Natural killer cell (primary cell): ENCODE measurements around the gene SLC13A1. TPM values are rescaled to one million over a fixed set of nuclear protein-coding genes. Genes with fewer than 3 reads are reported as not detected.

ENCODE experiments used
- ATAC-seq, 3 donors: fragments of 150-1000 bp in 2 of 3; fragments of 200-7000 bp in 1 of 3; cut with Tn5 transposase; 1 replicate in 1 of 3; 2 replicates in 2 of 3; pipeline ENCODE4 v1.10.0; 2021; ENCODE audit warnings: mild to moderate bottlenecking in 2 of 3, moderate library complexity in 2 of 3
- DNase-seq, 2 donors: peaks; one replicate each; pipeline versions ENCODE4 v3.0.0 to v3.0.0-alpha.2; 2013 to 2021; ENCODE audit warnings: mixed read lengths in 1 of 2
- H3K27ac ChIP-seq: one replicate; pipeline ENCODE4 v1.5.1; 2013; ENCODE audit warnings: mild to moderate bottlenecking, low read length
- H3K27me3 ChIP-seq: one replicate; pipeline ENCODE4 v1.6.1; 2013; ENCODE audit warnings: low read length; ENCODE audit not compliant: control insufficient read depth, insufficient read depth
- H3K36me3 ChIP-seq: one replicate; pipeline ENCODE4 v1.6.1; 2013; ENCODE audit warnings: low read length; ENCODE audit not compliant: control insufficient read depth, insufficient read depth
- H3K4me1 ChIP-seq: one replicate; pipeline ENCODE4 v1.6.1; 2013; ENCODE audit warnings: low read length; ENCODE audit not compliant: control insufficient read depth, insufficient read depth
- H3K4me3 ChIP-seq: one replicate; pipeline ENCODE4 v1.5.1; 2013; ENCODE audit warnings: low read length
- H3K9me3 ChIP-seq: one replicate; pipeline ENCODE4 v1.6.1; 2013; ENCODE audit warnings: low read length; ENCODE audit not compliant: control insufficient read depth, insufficient read depth
- H3K27ac Mint-ChIP-seq, 2 donors: one replicate each; pipeline ENCODE4 v1.8.0; 2022; ENCODE audit warnings: mild to moderate bottlenecking in 2 of 2, mixed read lengths in 2 of 2, moderate library complexity in 1 of 2
- H3K27me3 Mint-ChIP-seq, 2 donors: one replicate each; pipeline ENCODE4 v1.8.0; 2022; ENCODE audit warnings: low read depth in 2 of 2, mixed read lengths in 2 of 2
- H3K36me3 Mint-ChIP-seq: one replicate; pipeline ENCODE4 v1.8.0; 2022; ENCODE audit warnings: mixed read lengths
- H3K4me1 Mint-ChIP-seq, 2 donors: one replicate each; pipeline ENCODE4 v1.8.0; 2022; ENCODE audit warnings: mixed read lengths in 2 of 2
- H3K4me3 Mint-ChIP-seq: one replicate; pipeline ENCODE4 v1.8.0; 2022; ENCODE audit warnings: mild to moderate bottlenecking, moderate library complexity, mixed read lengths
- H3K9me3 Mint-ChIP-seq, 2 donors: one replicate each; pipeline ENCODE4 v1.8.0; 2022; ENCODE audit warnings: mixed read lengths in 2 of 2
- WGBS: methylation state at CpG from one replicate; pipeline ENCODE4 v1.1.7; 2013; ENCODE audit warnings: missing lambda C conversion rate; ENCODE audit not compliant: insufficient coverage; 5-methylcytosine and 5-hydroxymethylcytosine counted together
- intact Hi-C: fragments of 100-400 bp; cut with micrococcal nuclease; formaldehyde crosslinking; loops from one replicate; pipeline ENCODE4 v1.14.2; 2022
- total RNA-seq, 4 donors: library from RNA; stranded (reverse); fragments of 120-200 nt in 1 of 4; gene quantifications; one replicate each; pipeline versions ENCODE4 v1.2.3 to v1.2.4, GENCODE V29; 2013 to 2022
- TF ChIP-seq, protein P1 (sequence below): fragments of 200-600 bp; IDR thresholded peaks from one replicate; pipeline ENCODE4 v1.8.0; 2022; ENCODE audit warnings: antibody characterized with exemption

SLC13A1 gene
- total RNA-seq, 3 donors from 2014 or later (not counting 1 experiment from before 2014, with no cell fraction given), result not detected

- intact Hi-C loops, result no loop called here
- H3K27ac Mint-ChIP-seq, result no peak overlapping the region
Observed at GRCh38 chr7:123151443-123151842, 48.3 kb downstream of the SLC13A1 start.

GRCh38 chr7:123148813-123149212 is 51.0 kb downstream of the SLC13A1 start:
- Histone ChIP-seq H3K4me3 (no peak overlapping the region), H3K27ac (no peak overlapping the region), H3K36me3 (no peaks in the 10 kb centered on the region), H3K27me3 (no peaks in the 10 kb centered on the region), H3K4me1 (no peaks in the 10 kb centered on the region), H3K9me3 (no peaks in the 10 kb centered on the region)
- TF ChIP-seq, protein P1, sequence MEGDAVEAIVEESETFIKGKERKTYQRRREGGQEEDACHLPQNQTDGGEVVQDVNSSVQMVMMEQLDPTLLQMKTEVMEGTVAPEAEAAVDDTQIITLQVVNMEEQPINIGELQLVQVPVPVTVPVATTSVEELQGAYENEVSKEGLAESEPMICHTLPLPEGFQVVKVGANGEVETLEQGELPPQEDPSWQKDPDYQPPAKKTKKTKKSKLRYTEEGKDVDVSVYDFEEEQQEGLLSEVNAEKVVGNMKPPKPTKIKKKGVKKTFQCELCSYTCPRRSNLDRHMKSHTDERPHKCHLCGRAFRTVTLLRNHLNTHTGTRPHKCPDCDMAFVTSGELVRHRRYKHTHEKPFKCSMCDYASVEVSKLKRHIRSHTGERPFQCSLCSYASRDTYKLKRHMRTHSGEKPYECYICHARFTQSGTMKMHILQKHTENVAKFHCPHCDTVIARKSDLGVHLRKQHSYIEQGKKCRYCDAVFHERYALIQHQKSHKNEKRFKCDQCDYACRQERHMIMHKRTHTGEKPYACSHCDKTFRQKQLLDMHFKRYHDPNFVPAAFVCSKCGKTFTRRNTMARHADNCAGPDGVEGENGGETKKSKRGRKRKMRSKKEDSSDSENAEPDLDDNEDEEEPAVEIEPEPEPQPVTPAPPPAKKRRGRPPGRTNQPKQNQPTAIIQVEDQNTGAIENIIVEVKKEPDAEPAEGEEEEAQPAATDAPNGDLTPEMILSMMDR, result no peak
- H3K4me3 Mint-ChIP-seq, result no peak overlapping the region
- ATAC-seq (no peak), DNase-seq (no peak)
- intact Hi-C loops, result no loop called here
- H3K27me3 Mint-ChIP-seq, result no peaks in the 10 kb centered on the region
- peaks cover 11 to 20% of the 10 kb centered on the region in 2 donors for H3K9me3 Mint-ChIP-seq
- no peak overlapping the region for H3K27ac Mint-ChIP-seq
- whole genome bisulfite sequencing, result 83% methylated on average over 1 of the region's 1 CpG
- peaks cover 6% of the 10 kb centered on the region for H3K36me3 Mint-ChIP-seq
- no peaks in the 10 kb centered on the region for H3K4me1 Mint-ChIP-seq

More at GRCh38 chr7:123151443-123151842, 48.3 kb downstream of the SLC13A1 start:
- Histone ChIP-seq H3K9me3 (no peaks in the 10 kb centered on the region), H3K36me3 (no peaks in the 10 kb centered on the region), H3K27ac (no peak overlapping the region), H3K27me3 (no peaks in the 10 kb centered on the region), H3K4me3 (no peak overlapping the region), H3K4me1 (no peaks in the 10 kb centered on the region)
- peaks cover 6% of the 10 kb centered on the region for H3K36me3 Mint-ChIP-seq
- peaks cover 7 to 16% of the 10 kb centered on the region in 2 donors for H3K9me3 Mint-ChIP-seq
- H3K4me3 Mint-ChIP-seq, result no peak overlapping the region
- DNase-seq (no peak), ATAC-seq (no peak)
- WGBS, result 83% methylated on average over 2 of the region's 3 CpGs
- H3K4me1 Mint-ChIP-seq, result no peaks in the 10 kb centered on the region
- no peaks in the 10 kb centered on the region for H3K27me3 Mint-ChIP-seq
- TF ChIP-seq, protein P1, result no peak

GRCh38 chr7:123143252-123144006 is 56.3 kb downstream of the SLC13A1 start:
- no peaks in the 10 kb centered on the region for H3K4me1 Mint-ChIP-seq
- Histone ChIP-seq H3K36me3 (no peaks in the 10 kb centered on the region), H3K4me3 (no peak overlapping the region), H3K9me3 (no peaks in the 10 kb centered on the region), H3K4me1 (no peaks in the 10 kb centered on the region), H3K27me3 (no peaks in the 10 kb centered on the region), H3K27ac (no peak overlapping the region)
- TF ChIP-seq, protein P1, result no peak
- H3K36me3 Mint-ChIP-seq, result peaks cover 12% of the 10 kb centered on the region
- H3K27ac Mint-ChIP-seq, result no peak overlapping the region
- H3K4me3 Mint-ChIP-seq, result no peak overlapping the region
- no peaks in the 10 kb centered on the region for H3K27me3 Mint-ChIP-seq
- 47% methylated on average over 2 of the region's 3 CpGs for WGBS
- ATAC-seq, result no peak
- no peak for DNase-seq
- H3K9me3 Mint-ChIP-seq, result peaks cover 17 to 18% of the 10 kb centered on the region in 2 donors
- intact Hi-C loops, result no loop called here

DNA sequence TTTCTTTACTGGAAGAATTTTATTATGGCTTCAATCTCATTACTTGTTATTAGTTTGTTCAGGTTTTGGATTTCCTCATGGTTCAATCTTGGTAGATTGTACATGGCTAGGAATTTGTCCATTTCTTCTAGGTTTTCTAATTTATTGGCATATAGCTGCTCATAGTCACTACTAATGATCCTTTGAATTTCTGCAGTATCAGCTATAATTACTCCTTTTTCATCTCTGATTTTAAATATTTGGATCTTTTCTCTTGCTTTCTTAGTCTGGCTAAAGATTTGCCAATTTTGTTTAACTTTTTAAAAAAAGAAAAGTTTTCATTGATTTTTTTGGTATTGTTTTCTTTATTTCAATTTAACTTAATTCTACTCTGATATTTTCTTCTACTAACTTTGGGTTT is 59.2 kb downstream of the SLC13A1 start:
- Mint-ChIP-seq H3K9me3 (peaks cover 17 to 22% of the 10 kb centered on the region in 2 donors), H3K4me3 (no peak overlapping the region), H3K27ac (no peak overlapping the region), H3K27me3 (no peaks in the 10 kb centered on the region), H3K36me3 (peaks cover 12% of the 10 kb centered on the region), H3K4me1 (no peaks in the 10 kb centered on the region)
- no peaks in the 10 kb centered on the region for H3K9me3 ChIP-seq
- ATAC-seq (no peak), DNase-seq (no peak)
- H3K27me3 ChIP-seq, result no peaks in the 10 kb centered on the region
- H3K27ac ChIP-seq, result no peak overlapping the region
- H3K4me1 ChIP-seq, result no peaks in the 10 kb centered on the region
- intact Hi-C loops, result no loop called here
- H3K4me3 ChIP-seq, result no peak overlapping the region
- TF ChIP-seq, protein P1, result no peak
- no peaks in the 10 kb centered on the region for H3K36me3 ChIP-seq
